Suprapubic skin (tissue), 4 donors: ENCODE measurements around the gene C8G. TPM values are rescaled to one million over a fixed set of nuclear protein-coding genes. Genes with fewer than 3 reads are reported as not detected.

Source experiments
- DNase-seq, 2 donors: peaks; one replicate each; pipeline ENCODE4 v3.0.0-alpha.2; 2019; ENCODE audit warnings: low spot score in 2 of 2
- H3K27ac ChIP-seq: fragments of 200-600 bp; sonication (generic); one replicate; pipeline ENCODE4 v1.5.1; 2019
- H3K27me3 ChIP-seq: fragments of 200-600 bp; sonication (generic); one replicate; pipeline ENCODE4 v1.5.1; 2019
- H3K36me3 ChIP-seq: fragments of 200-600 bp; sonication (generic); one replicate; pipeline ENCODE4 v1.5.1; 2019
- H3K4me1 ChIP-seq: fragments of 200-600 bp; sonication (generic); one replicate; pipeline ENCODE4 v1.5.1; 2019
- H3K4me3 ChIP-seq: fragments of 200-600 bp; sonication (generic); one replicate; pipeline ENCODE4 v1.5.1; 2019; ENCODE audit warnings: mild to moderate bottlenecking
- H3K9me3 ChIP-seq: fragments of 200-600 bp; sonication (generic); one replicate; pipeline ENCODE4 v1.5.1; 2019
- CTCF ChIP-seq, 2 donors: fragments of 200-600 bp in 1 of 2; fragments of 450-650 bp in 1 of 2; sonication (generic) in 1 of 2; IDR thresholded peaks; one replicate each; pipeline ENCODE4 v1.5.1; 2016 to 2019; ENCODE audit warnings: antibody characterized with exemption in 2 of 2, mild to moderate bottlenecking in 1 of 2, moderate library complexity in 1 of 2
- EP300 ChIP-seq: sonication (generic); formaldehyde crosslinking; IDR thresholded peaks from one replicate; pipeline ENCODE4 v1.6.1; 2017; ENCODE audit warnings: antibody characterized with exemption
- POLR2A ChIP-seq, 2 donors: fragments of 450-650 bp; IDR thresholded peaks; one replicate each; pipeline ENCODE4 v1.6.1; 2017; ENCODE audit warnings: antibody characterized with exemption in 2 of 2, mild to moderate bottlenecking in 2 of 2, moderate library complexity in 2 of 2
- POLR2AphosphoS5 ChIP-seq, 3 donors: sonication (generic); formaldehyde crosslinking; IDR thresholded peaks; one replicate each; pipeline ENCODE4 v1.6.1; 2017; ENCODE audit warnings: antibody characterized with exemption in 3 of 3
- WGBS: methylation state at CpG from one replicate; pipeline ENCODE4 v1.1.5; 2018; 5-methylcytosine and 5-hydroxymethylcytosine counted together
- total RNA-seq, 4 donors: library from RNA; depleted of rRNA; stranded (reverse); fragments of >200 nt; gene quantifications; one replicate each; pipeline ENCODE4 v1.1.0, GENCODE V29; 2016

Gene C8G
- total RNA-seq, 4 donors from 2014 or later: 2.7 TPM; not detected in 3

GRCh38 chr9:136939996-136940525 is 5.0 kb upstream of the C8G start:
- no peak for DNase-seq

GRCh38 chr9:136940526-136941230 is 4.4 kb upstream of the C8G start:
- TF ChIP-seq POLR2A (IDR thresholded peaks at IDR 0.05) (no peak), EP300 (no peak), POLR2AphosphoS5 (IDR thresholded peaks at IDR 0.05) (no peak), CTCF (IDR thresholded peaks at IDR 0.05) (no peak)
- H3K4me1 ChIP-seq: peaks cover 23% of the 10 kb centered on the region
- H3K27me3 ChIP-seq: no peaks in the 10 kb centered on the region
- H3K36me3 ChIP-seq: peaks cover 45% of the 10 kb centered on the region
- 93% methylated on average over 11 of the region's 42 CpGs for WGBS
- DNase-seq: no peak
- H3K4me3 ChIP-seq: no peak overlapping the region
- H3K9me3 ChIP-seq: no peaks in the 10 kb centered on the region
- H3K27ac ChIP-seq: no peak overlapping the region

More at GRCh38 chr9:136939996-136940525, 5.0 kb upstream of the C8G start:
- no peaks in the 10 kb centered on the region for H3K27me3 ChIP-seq
- WGBS: no CpG with 5 or more reads among the region's 16 CpGs
- H3K27ac ChIP-seq: no peak overlapping the region
- H3K36me3 ChIP-seq: peaks cover 45% of the 10 kb centered on the region
- H3K9me3 ChIP-seq: no peaks in the 10 kb centered on the region
- TF ChIP-seq EP300: no peak
- TF ChIP-seq CTCF (IDR thresholded peaks at IDR 0.05): no peak
- TF ChIP-seq POLR2AphosphoS5 (IDR thresholded peaks at IDR 0.05): no peak
- no peak for TF ChIP-seq POLR2A (IDR thresholded peaks at IDR 0.05)
- H3K4me1 ChIP-seq: peaks cover 21% of the 10 kb centered on the region
- H3K4me3 ChIP-seq: no peak overlapping the region

GRCh38 chr9:136941231-136942111 is 3.6 kb upstream of the C8G start:
- H3K9me3 ChIP-seq: no peaks in the 10 kb centered on the region
- peaks cover 45% of the 10 kb centered on the region for H3K36me3 ChIP-seq
- TF ChIP-seq EP300 (no peak), CTCF (IDR thresholded peaks at IDR 0.05) (no peak), POLR2AphosphoS5 (IDR thresholded peaks at IDR 0.05) (no peak), POLR2A (IDR thresholded peaks at IDR 0.05) (no peak)
- peak in 1 of 2 donors; percentile 62 for DNase-seq
- peaks cover 23% of the 10 kb centered on the region for H3K4me1 ChIP-seq
- no peak overlapping the region for H3K4me3 ChIP-seq
- no peak overlapping the region for H3K27ac ChIP-seq
- WGBS: 97% methylated on average over 12 of the region's 55 CpGs
- H3K27me3 ChIP-seq: no peaks in the 10 kb centered on the region

GRCh38 chr9:136942112-136942880 is 2.7 kb upstream of the C8G start:
- no peaks in the 10 kb centered on the region for H3K9me3 ChIP-seq
- 94% methylated on average over 23 of the region's 60 CpGs for WGBS
- TF ChIP-seq POLR2AphosphoS5 (IDR thresholded peaks at IDR 0.05) (no peak), CTCF (IDR thresholded peaks at IDR 0.05) (no peak), EP300 (no peak), POLR2A (IDR thresholded peaks at IDR 0.05) (no peak)
- H3K36me3 ChIP-seq: peaks cover 45% of the 10 kb centered on the region
- H3K4me1 ChIP-seq: peaks cover 26% of the 10 kb centered on the region
- no peaks in the 10 kb centered on the region for H3K27me3 ChIP-seq
- no peak overlapping the region for H3K27ac ChIP-seq
- peak; percentile 66 to 68 for DNase-seq
- H3K4me3 ChIP-seq: no peak overlapping the region
